ENCODE results near the gene CTNND2. TPM values are rescaled to one million over a fixed set of nuclear protein-coding genes. Genes with fewer than 3 reads are reported as not detected.

CTNND2 gene
- total RNA-seq, 1 donor from 2014 or later, result 41.3 TPM

DNA sequence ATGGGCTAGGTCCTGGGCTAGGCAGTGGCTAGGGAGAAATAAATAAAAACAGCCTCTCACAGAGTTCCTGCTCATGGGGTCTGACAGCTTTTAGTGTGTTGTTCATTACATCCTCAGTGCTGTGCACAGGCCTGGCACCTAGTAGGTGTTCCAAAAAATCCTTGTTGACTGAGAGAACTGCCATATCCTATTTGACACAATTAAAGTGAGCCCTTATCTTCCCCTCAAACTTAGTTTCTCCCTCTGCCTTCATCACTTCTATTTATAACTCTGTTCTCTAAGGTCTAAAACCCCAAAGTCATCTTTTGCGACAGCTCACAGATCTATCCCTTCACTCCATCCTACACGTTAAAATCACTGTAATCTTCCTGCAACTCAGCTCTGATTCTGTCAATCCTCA lies 594.1 kb downstream of the CTNND2 start:
- no peak for DNase-seq (ENCODE audit: low spot score)
- intact Hi-C loops (cut with DNase I), result no loop called here

GRCh38 chr5:11306365-11306764 lies 597.9 kb downstream of the CTNND2 start:
- intact Hi-C loops (cut with DNase I), result no loop called here
- no peak for DNase-seq (ENCODE audit: low spot score)

DNA sequence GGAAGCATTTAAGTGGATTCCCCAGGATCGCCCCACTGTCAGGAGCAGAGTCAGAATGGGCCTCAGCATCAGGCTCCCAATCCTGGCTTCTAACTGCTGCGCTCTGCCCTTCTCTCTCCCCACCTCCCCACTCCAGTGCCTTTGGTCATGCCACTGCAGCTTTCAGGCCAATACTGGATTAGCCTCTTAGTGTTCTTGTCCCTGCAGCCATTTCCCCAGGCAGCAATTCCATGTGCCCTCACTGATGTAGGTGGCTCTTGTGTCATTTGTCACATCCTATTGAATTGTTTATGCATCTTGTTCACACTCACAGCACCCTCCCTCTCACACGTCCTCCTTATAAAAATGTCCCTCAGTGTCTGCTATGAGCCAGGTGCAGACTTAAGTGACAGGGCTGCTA lies 599.0 kb downstream of the CTNND2 start:
- no peak for DNase-seq (ENCODE audit: low spot score)
- intact Hi-C loops (cut with DNase I), result no loop called here

DNA sequence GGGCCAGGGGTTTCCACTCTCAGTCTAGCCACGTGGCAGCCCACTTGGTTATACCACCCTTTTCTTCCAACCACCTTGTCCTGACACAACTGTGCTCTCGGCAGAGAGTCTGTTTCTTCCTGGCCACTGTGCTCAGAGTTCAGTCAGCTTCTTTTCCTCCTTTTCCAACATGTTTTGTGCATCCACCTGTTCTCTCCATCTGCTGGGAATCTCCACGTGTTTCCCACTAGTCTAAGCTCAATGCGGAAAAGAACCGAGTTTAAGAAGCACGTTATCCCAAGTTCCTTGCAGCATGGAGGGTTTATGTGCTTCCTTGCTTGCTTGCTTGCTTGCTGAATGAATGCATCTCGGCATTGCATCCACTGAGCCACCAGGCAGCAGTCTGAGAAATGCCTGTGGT lies 599.6 kb downstream of the CTNND2 start:
- intact Hi-C loops (cut with DNase I), result no loop called here
- DNase-seq (ENCODE audit: low spot score), result no peak

GRCh38 chr5:11302663-11303062 lies 601.6 kb downstream of the CTNND2 start:
- no peak for DNase-seq (ENCODE audit: low spot score)

DNA sequence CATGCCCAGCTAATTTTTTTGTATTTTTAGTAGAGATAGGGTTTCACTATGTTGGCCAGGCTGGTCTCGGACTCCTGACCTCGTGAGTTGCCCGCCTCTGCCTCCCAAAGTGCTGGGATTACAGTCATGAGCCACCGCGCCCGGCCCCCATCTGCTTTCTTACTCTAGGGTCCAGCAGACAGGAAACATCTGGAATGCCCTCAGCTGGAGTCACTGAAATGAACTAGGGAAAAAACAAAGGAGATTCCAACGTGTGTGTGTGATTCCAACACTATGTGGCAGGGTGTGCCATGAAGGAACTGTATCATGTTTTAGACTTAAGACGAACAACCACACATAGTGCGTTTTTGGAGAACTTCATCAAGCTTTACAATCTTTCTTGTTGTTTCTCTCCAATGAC lies 603.1 kb downstream of the CTNND2 start:
- DNase-seq (ENCODE audit: low spot score), result no peak
- intact Hi-C loops (cut with DNase I), result no loop called here

More at GRCh38 chr5:11302663-11303062, 601.6 kb downstream of the CTNND2 start:
- intact Hi-C loops (cut with DNase I), result no loop called here

DNA sequence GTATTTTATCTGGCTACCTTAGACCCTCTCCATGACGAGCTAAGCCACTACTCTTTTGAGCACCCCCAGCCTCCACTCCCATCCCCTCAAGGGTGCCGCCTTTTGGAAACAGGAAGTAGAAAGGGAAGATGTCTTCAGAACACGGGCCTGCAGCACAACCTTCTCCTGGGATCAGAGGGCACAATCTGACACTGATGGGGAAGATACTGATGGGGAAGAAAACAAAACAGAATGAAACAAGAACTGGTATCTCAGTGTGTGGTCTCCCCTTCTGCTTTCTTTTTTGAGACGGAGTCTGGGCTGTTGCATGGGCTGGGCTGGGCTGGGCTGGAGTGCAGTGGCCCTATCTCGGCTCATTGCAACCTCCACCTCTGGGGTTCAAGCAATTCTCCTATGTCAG lies 603.5 kb downstream of the CTNND2 start:
- DNase-seq (ENCODE audit: low spot score), result no peak
- intact Hi-C loops (cut with DNase I), result no loop called here

- no peak for DNase-seq (ENCODE audit: low spot score)
- intact Hi-C loops (cut with DNase I), result no loop called here
Observed at GRCh38 chr5:11298877-11299276, 605.4 kb downstream of the CTNND2 start.

DNA sequence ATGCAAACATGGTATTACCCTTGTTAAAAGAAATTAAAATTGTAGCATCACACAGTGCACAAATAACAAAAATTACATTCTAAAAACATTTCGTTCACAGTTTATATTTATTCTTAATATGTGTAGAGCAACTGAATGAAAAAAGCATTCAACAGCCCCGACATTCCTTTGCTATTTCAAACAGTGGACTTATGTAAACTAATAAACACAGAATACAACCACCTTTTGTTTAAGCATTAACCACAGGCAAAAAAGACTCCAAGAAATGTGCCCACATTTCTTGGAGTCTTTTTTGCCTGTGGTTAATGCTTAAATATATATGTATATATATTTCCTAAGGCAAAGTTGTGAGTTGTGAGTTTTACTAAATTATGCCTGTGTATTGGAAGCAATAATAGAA lies 610.7 kb downstream of the CTNND2 start:
- intact Hi-C loops (cut with DNase I), result no loop called here
- DNase-seq (ENCODE audit: low spot score), result no peak

DNA sequence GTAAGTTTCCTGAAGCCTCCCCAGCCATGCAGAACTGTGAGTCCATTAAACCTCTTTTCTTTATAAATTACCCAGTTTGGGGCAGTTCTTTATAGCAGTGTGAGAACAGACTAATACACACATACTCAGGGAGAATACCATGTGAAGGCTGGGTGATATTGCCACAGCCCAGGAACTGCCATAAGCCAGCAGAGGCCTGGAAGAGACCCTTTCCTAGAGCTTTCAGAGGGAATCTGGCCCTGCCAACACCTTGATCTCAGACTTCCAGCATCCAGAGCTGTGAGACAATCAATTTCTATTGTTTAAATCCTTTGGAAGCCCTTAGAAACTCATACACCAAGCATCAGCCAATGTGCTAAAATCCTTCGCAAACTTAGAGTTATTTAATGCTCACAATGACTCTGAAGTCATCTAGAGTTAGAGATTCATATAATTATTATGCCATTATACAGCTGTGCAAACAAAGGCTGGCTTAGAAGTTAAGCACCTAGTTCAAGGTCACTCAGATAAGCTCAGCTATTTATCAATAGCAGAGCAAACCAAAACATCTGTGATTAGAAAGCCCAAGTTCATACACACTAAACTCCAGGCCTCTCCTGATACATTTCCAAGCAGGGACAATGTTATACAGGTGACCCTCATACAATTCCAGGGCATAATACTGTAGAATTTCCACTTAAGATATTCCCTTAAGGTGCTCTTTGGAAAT lies 611.4 kb downstream of the CTNND2 start:
- intact Hi-C loops (cut with DNase I), result no loop called here
- no peak for DNase-seq (ENCODE audit: low spot score)

DNA sequence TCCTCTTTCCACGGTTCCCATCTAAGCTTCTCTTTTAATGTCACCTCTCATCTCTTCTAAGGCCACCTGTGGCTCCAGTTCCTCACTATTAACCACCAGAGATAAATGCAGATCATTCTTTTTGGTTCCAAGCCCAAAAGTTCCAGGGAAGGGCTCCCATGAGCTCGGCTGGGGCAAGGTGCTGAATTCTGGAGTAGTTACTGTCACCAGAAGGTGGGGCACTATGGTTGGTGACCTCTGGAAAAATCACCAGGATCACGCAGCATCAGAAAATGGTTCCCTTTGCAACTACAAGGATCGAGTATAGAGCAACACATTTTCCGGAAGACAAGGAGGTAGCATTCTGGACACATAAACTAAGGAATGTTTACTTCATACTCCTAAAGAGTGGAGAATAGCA lies 614.5 kb downstream of the CTNND2 start:
- no peak for DNase-seq (ENCODE audit: low spot score)
- intact Hi-C loops (cut with DNase I), result no loop called here

DNA sequence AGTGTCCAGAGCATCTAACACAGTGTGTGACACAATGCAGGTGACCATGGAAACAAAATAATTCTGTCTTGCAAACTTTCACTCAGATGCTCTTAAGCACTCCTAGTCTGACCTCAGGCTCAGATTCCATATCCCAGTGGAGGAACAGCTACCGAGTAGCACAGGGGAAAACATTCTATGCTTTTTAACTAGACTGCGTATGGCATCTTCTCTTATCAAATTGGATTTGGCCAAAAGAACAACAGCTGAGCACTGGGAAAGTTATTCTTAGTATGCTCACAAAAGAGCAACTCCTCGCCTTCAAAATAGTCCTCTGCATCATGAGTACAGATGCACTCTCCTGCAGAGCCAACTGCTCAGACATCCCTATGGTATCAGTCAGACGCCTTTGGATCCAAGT lies 615.0 kb downstream of the CTNND2 start:
- no peak for DNase-seq (ENCODE audit: low spot score)
- intact Hi-C loops (cut with DNase I), result no loop called here

DNA sequence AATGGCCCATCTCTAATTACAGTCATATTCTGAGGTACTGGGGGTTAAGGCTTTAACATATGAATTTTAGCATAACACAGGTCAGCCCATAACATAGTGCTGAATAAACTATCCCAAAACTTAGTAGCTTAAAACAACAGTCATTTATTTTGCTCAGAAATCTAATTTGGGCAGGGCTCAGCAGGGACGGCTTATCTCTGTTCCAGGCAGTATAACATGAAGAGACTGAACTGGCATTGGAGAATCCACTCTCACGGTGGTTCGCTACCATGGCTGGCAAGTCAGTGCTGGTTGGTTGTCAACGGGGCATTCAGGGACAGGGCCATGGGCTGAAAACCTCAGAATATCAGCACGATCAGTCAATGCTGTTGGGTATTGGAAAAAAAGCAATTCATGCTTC lies 622.4 kb downstream of the CTNND2 start:
- no peak for DNase-seq (ENCODE audit: low spot score)
- intact Hi-C loops (cut with DNase I), result no loop called here

GRCh38 chr5:11277323-11277722 lies 626.9 kb downstream of the CTNND2 start:
- intact Hi-C loops (cut with DNase I), result no loop called here
- no peak for DNase-seq (ENCODE audit: low spot score)

DNA sequence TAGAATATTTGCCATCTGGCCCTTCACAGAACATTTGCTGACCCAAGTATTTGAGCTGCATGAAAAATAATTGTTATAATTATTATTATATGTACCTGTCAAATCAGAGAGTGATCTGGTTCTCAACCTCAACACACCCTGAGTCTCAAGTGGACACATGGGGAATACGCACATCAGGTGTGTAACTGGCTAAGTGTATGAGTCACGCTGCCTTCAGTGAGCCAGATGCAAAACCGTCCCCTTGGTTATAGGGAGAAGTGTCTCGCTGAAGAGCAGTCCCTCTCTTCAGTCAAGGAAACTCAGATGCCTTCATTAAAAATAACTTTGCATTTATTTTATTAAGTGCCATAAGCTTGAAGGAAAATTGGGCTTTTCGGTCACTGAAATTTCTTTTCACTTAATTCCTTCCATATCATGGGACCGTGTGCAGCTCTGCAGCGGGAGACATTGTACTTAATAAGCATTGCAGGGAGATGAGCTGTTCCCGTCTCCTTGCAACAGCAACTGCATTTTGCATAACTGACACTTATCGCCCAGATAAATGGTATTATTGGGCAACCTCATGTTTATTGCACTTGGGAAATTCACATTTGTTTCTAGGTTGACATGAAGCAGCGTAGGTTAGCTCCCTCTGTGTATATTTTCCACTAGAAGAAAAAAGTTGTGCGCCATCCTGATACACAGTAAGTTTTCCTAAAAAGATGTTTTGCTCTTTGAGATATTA lies 630.9 kb downstream of the CTNND2 start:
- intact Hi-C loops (cut with DNase I), result no loop called here
- DNase-seq (ENCODE audit: low spot score), result no peak

- intact Hi-C loops (cut with DNase I), result loop anchor here (5.0 to 10.0 kb wide), 3 partner anchors 223 to 755 kb away; no protein-coding TSS in a partner anchor
- no peak for DNase-seq (ENCODE audit: low spot score)
Observed at GRCh38 chr5:11269515-11269914, 634.7 kb downstream of the CTNND2 start.

DNA sequence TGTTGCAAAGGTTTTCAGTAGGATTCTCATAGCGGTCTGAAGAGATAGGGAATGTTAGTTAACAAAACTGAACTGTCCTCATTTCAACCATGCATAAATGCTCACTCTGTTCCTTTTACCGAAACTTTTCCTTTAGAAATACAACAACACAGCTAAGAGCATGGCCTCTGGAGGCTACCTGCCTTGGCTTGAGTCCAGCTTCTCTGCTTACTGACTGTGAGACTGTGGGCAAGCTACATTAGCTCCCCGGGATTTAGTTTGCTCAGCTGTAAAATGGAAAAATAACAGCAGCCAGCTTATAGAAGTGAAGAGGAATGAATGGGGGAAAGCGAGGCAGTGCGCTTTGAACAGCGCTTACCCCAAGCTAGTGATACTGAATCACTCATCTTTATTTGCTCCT lies 635.4 kb downstream of the CTNND2 start:
- intact Hi-C loops (cut with DNase I), result loop anchor here (5.0 to 10.0 kb wide), 3 partner anchors 223 to 756 kb away; no protein-coding TSS in a partner anchor
- no peak for DNase-seq (ENCODE audit: low spot score)

DNA sequence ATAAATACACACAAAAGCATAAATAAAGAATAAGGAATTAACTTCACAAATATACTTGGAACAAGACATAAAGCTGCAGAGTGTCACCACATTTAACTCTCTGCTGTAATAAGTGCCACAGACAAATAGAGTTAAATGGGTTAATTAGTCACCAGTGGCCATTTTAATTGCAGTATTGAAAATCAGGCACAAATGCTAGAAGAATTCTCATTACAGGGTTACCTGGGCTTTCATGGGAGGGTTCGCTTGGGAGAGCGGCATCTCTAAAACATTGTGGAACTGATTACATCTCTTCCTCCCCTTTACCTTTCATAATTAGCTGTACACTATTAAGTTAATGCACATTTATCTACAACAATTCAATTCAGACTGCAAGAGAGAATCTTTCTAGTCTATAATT lies 637.9 kb downstream of the CTNND2 start:
- intact Hi-C loops (cut with DNase I), result loop anchor here (5.0 to 10.0 kb wide), 3 partner anchors 226 to 758 kb away; no protein-coding TSS in a partner anchor
- DNase-seq (ENCODE audit: low spot score), result no peak

DNA sequence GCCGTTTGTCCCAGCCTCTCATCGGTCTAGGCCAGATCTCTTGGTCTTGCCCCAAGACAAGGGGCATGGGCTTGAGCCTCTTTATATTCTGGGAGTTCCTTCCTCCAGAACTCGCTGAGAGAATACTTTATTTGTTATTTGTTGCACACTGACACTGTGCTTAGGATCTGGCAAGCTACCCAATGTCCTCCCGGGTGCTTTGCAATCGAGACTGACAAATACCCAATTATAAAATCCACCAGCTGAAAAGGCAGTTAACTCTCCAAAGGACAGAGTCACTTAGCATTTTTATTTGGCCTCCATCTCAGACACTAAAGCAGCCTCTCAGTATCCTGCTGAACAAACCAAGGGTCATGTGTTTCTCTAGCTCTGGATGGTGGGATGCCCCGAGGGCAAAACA lies 643.0 kb downstream of the CTNND2 start:
- intact Hi-C loops (cut with DNase I), result loop anchor here (10.0 kb wide), 1 partner anchor 764 kb away; no protein-coding TSS in a partner anchor
- no peak for DNase-seq (ENCODE audit: low spot score)

- no peak for DNase-seq (ENCODE audit: low spot score)
- intact Hi-C loops (cut with DNase I), result no loop called here
Observed at GRCh38 chr5:11258001-11258400, 646.2 kb downstream of the CTNND2 start.

DNA sequence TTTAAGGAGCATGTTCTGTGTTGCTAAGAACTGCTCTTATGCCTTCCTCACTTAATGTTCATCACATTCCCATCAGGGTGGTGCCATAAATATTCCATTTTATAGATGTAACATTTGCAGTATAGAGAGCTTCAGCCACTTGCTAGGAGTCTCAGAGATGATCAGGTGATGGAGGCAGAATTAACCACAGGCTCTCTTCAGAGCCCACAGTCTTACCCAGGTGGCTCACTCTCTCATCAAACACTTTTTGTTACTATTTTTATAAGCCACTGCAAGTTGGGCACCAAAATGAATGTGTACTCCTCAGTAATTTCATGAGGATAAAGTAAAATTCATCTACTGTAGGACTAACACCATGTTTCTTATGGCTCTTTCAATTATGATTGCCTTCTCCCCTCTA lies 651.7 kb downstream of the CTNND2 start:
- intact Hi-C loops (cut with DNase I), result no loop called here
- DNase-seq (ENCODE audit: low spot score), result no peak

Measured in cardiac septum (tissue), 1 donor.